Retinal pigment epithelial cell (primary cell): Measurements from ENCODE around the gene M6PR.

ENCODE experiments used
- DNase-seq: peaks from one replicate; pipeline ENCODE4 v3.0.0-alpha.2; 2010; ENCODE audit warnings: low read depth
- H3K4me3 ChIP-seq: 2 replicates; pipeline ENCODE4 v1.5.1; 2011; ENCODE audit warnings: mild to moderate bottlenecking, low read length, control low read depth, moderate library complexity
- TF ChIP-seq, protein P1 (sequence below): conservative IDR thresholded peaks from 2 replicates; pipeline ENCODE4 v1.5.1; 2011; ENCODE audit warnings: low read depth, low read length, control low read depth, inconsistent platforms

The M6PR gene

DNA sequence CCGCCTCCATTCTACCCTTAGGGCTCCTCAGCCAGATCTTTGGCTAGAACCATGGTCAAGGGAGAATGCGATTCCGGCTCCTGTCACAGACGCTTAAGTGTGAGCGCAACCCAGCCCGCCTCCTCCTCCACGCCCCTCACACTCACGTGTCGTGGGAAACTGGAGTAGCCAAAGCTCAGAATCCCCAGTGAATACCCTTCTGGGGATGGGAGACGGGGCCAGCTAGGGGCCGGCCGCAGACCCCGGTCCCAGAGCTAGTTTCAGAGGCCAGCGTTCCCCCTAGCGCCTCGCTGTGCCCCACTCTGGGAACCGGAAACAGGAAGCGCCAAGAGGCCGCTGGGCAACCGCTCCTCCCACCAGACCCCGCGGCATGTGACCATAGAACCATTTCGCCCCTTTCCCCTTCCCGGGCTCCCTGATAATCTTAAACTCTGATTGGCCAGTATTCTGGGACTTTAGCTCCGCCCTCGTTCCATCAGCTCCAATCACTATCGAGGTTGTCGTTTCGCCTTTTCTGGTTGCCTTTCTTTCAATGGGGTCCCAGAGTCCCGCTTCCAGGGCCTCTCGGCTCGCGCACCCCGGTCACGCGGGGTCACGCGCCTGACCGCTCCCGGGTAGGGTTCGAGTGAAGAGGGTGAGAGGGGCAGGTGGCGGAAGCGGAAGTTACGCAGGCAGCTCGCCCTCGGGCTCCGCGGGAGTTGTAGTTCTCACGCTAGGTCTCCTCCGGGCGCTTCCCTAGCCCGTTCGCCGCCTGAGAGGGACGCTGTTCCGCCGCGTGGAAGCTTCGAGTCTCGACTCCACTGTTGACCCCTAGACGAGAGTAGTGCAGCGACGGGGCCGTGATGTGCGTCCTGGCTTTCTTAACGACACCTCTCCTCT lies at the start of gene M6PR:
TSS of gene M6PR (minus strand) at position 304 of the 879 bp plus-strand sequence. CDS start 3,241 bp downstream, outside the sequence.
- peak; percentile 91 for DNase-seq
- peak within 1 kb of the TSS; percentile 97 for H3K4me3 ChIP-seq
- TF ChIP-seq, protein P1, sequence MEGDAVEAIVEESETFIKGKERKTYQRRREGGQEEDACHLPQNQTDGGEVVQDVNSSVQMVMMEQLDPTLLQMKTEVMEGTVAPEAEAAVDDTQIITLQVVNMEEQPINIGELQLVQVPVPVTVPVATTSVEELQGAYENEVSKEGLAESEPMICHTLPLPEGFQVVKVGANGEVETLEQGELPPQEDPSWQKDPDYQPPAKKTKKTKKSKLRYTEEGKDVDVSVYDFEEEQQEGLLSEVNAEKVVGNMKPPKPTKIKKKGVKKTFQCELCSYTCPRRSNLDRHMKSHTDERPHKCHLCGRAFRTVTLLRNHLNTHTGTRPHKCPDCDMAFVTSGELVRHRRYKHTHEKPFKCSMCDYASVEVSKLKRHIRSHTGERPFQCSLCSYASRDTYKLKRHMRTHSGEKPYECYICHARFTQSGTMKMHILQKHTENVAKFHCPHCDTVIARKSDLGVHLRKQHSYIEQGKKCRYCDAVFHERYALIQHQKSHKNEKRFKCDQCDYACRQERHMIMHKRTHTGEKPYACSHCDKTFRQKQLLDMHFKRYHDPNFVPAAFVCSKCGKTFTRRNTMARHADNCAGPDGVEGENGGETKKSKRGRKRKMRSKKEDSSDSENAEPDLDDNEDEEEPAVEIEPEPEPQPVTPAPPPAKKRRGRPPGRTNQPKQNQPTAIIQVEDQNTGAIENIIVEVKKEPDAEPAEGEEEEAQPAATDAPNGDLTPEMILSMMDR = peak; percentile 46

DNA sequence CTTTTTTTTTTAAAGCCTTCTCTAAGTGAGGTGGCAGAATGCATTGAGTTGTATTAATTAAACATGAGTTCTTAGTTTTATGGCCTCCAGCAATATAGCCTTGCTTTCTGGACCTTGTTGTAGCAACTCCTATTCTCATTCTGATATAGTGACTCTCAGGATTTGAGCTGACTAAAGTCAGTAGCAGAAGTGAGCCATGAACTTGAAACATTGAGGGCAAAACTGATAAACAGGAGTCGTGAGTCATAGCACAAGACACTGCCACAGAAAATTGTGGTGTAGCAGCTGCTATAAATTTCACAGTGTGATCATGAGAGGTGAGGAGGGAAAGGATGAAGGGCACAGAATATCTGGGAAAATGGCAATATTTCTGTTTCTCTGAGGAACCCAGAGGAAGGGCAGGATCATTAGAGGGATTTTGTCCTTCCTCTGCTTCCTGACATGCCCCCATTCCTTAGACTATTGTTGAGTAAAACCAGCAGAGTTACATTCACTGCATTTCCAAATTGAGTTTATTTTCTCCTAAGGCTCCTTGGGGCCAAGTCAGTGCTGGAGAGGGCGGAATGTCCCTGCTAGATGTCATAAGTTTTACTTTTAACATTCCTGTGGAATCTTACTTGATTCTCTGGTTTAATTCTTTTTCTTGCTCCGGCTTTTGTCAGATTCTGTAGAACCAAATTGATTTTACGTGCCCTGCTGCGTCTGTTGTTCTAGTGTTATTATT lies 47.4 kb upstream of the M6PR start:
- H3K4me3 ChIP-seq = no peak overlapping the region
- TF ChIP-seq, protein P1 = no peak
- DNase-seq = no peak

DNA sequence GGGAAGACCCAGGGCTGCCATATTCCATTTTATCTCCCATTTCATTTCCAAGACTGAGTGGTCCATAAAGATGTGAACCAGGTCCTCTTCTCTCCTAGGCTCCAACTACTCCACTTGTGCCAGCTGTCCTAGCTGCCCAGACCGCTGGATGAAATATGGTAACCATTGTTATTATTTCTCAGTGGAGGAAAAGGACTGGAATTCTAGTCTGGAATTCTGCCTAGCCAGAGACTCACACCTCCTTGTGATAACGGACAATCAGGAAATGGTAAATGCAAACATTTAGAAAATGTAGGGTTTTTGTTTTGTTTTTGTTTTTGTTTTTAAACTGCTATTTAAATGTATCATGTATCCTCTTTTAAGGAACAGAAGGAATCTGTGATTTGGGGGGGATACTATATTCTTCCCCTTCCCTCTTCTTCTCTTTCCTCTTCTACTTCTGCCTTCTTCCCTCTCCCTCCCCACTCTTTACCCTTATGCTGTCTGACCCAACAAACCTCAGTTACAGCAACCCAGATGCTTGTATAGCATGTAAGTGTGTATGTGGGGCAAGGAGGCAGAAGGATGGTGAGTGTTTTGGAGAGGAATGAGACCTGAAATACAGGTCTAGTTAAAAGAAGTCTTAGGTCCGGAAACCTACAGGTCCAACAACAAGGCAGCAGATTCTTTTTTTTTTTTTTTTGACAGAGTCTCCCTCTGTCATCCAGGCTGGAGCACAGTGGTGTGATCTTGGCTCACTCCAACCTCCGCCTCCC lies 45.8 kb upstream of the M6PR start:
- TF ChIP-seq, protein P1 = no peak
- DNase-seq = no peak
- no peak overlapping the region for H3K4me3 ChIP-seq

DNA sequence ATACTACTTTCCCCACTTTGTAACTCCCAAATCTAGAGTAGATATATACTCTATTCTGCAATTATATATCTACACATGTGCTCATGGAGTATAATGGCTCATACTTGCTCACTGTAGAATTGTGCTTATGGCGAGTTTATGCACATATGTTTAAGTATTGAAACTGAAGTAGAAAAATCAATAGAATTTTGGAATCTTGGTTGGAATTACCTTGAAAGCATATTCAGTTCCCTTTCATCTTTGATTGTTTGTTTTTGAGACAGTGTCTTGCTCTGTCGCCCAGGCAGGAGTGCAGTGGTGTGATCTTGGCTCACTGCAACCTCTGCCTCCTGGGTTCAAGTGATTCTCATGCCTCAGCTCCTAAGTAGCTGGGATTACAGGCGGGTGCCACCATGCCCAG lies 44.4 kb upstream of the M6PR start:
- no peak for DNase-seq
- no peak overlapping the region for H3K4me3 ChIP-seq
- TF ChIP-seq, protein P1 = no peak

DNA sequence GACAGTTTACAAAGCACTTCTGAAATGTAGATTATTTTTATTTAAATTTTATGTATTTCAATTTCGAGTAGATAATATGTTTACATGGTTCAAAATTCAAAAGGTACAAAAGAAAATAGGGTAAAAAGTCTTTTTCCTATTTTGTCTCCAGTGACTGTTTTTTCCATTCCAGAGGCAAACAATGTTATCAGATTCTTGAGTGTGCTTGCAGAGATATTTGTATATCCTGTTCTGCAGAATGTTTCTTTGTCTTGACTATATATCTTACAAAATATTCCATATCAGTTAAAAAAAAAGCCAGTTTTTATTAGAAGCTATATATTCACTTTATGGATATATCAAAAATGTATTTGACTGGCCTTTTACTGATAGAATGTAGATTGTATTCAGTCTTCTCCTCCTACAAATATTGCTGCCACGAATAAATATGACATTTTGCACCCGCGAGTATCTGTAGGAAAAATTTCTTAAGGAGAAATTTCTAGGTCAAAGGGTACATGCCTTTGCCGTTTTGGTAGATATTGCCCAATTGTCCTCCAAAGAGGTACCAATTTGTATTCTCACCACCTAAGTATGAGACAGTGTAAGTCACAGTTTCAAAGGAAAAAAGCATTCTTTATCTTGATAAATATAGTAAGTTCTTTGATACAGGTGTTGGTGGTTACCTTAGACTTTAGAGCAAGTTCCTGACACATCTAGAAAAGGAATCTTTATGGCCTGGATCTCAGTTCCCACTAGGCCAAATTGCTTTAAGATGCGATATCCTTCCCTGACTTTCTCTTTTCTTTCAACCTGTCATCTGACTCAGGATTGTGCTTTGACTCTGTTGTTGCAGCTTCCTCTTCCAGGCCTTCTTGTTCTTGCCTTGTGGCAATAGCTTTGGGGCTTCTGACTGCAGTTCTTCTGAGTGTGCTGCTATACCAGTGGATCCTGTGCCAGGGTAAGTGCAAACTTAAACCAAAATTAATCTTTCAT lies 42.2 kb upstream of the M6PR start:
- DNase-seq = no peak

More for the DNA sequence above, 42.2 kb upstream of the M6PR start:
- TF ChIP-seq, protein P1 = no peak
- no peak overlapping the region for H3K4me3 ChIP-seq
